A673 (cell line): ENCODE results near the gene LTC4S. TPM values are rescaled to one million over a fixed set of nuclear protein-coding genes. Genes with fewer than 3 reads are reported as not detected.

Source experiments
- BruUV-seq: library from RNA; stranded (reverse); fragments of 400-500 nt; replicated peaks from 2 replicates; lab custom pipeline; 2021; lab: Mats Ljungman, UMichigan
- CTCF ChIA-PET: fragments of 300-600 bp; sonication (Branson Sonifier 250); formaldehyde crosslinking; loops from one replicate; lab custom pipeline; 2022; ENCODE audit warnings: antibody characterized with exemption; lab: Charles Lee
- POLR2A ChIA-PET: fragments of 300-600 bp; sonication (Branson Sonifier 250); formaldehyde crosslinking; loops from one replicate; lab custom pipeline; 2022; ENCODE audit warnings: antibody characterized with exemption; ENCODE audit not compliant: low non-redundant PET; lab: Charles Lee
- DNase-seq: peaks from one replicate; pipeline ENCODE4 v3.0.0-alpha.2; 2015; ENCODE audit warnings: low spot score
- H3K27ac ChIP-seq: fragments of 200-600 bp; sonication (generic); 2 replicates; pipeline ENCODE4 v1.5.1; 2016; ENCODE audit warnings: mixed run types, low read depth, mild to moderate bottlenecking, mixed read lengths, antibody characterized with exemption, low read length; ENCODE audit not compliant: poor library complexity, severe bottlenecking
- H3K27me3 ChIP-seq: fragments of 200-600 bp; sonication (generic); replicated peaks from 2 replicates; pipeline ENCODE4 v1.6.1; 2017; ENCODE audit warnings: mixed run types, low read depth, mild to moderate bottlenecking, mixed read lengths, antibody characterized with exemption, low read length; ENCODE audit not compliant: insufficient read depth, poor library complexity
- H3K36me3 ChIP-seq: fragments of 200-600 bp; sonication (generic); 2 replicates; pipeline ENCODE4 v1.6.1; 2016; ENCODE audit warnings: mixed run types, mild to moderate bottlenecking, mixed read lengths, antibody characterized with exemption, low read length; ENCODE audit not compliant: insufficient read depth, poor library complexity, severe bottlenecking
- H3K4me1 ChIP-seq: fragments of 200-600 bp; sonication (generic); 2 replicates; pipeline ENCODE4 v1.6.1; 2017; ENCODE audit warnings: mixed run types, mild to moderate bottlenecking, mixed read lengths, antibody characterized with exemption, low read length; ENCODE audit not compliant: insufficient read depth, poor library complexity, severe bottlenecking
- H3K4me3 ChIP-seq: fragments of 200-600 bp; sonication (generic); 2 replicates; pipeline ENCODE4 v1.5.1; 2016; ENCODE audit warnings: low read depth, mixed run types, mild to moderate bottlenecking, mixed read lengths, low read length; ENCODE audit not compliant: poor library complexity, severe bottlenecking
- H3K9me3 ChIP-seq: fragments of 200-600 bp; sonication (generic); 2 replicates; pipeline ENCODE4 v1.6.1; 2016; ENCODE audit warnings: mixed run types, low read depth, mild to moderate bottlenecking, mixed read lengths, antibody characterized with exemption, low read length; ENCODE audit not compliant: poor library complexity, severe bottlenecking
- EZH2 ChIP-seq: fragments of 200-600 bp; sonication (generic); IDR thresholded peaks from 2 replicates; pipeline ENCODE4 v1.6.1; 2017; ENCODE audit warnings: borderline replicate concordance, low read depth, mild to moderate bottlenecking, mixed read lengths, antibody characterized with exemption, low read length; ENCODE audit not compliant: poor library complexity, severe bottlenecking
- intact Hi-C: fragments of 100-400 bp; cut with micrococcal nuclease; formaldehyde crosslinking; loops from one replicate; pipeline ENCODE4 v1.10.0; 2022; ENCODE audit not compliant: unreplicated experiment
- total RNA-seq: library from RNA; stranded (reverse); gene quantifications from 2 replicates; pipeline ENCODE4 v1.2.3, GENCODE V29; 2021
- TF ChIP-seq, protein P1 (sequence below): fragments of 300-800, 200-600 bp; sonication (generic); conservative IDR thresholded peaks from 2 replicates; pipeline ENCODE4 v1.5.1; 2017; ENCODE audit warnings: low read depth, mild to moderate bottlenecking, antibody characterized with exemption, low read length, moderate library complexity, mixed read lengths

LTC4S gene
- total RNA-seq, 1 experiment from 2014 or later, result 0.58 TPM

DNA sequence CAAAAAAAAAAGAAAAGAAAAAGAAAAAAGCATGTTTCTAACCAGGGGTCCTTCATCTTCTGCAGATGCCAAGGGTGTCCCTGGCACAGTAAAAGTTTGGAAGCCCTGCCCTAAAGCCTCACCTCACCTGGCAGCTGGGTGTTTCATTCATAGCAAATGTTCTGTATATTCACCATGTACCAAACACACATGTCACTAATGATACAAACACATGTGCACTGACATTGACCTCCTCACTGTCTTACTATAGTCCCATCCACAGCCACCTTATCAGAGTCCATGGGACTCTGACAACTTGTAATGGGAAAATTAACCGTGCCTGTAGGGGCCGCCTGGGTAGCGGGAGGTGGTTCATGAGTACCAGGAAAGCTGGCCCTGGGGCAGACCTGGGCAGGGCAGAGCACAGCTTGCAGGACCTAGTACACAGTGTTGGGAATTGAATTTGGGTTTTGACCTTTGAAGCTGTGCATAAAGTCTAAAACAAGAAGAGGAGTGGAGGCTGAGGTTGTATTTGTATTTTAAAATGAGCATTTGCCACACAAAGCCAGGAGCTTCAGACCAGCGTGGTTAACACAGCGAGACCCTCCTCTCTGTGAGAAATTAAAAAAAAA, 19.3 kb downstream of the LTC4S start:
- POLR2A ChIA-PET, result no interaction called here
- no peak for DNase-seq
- no peaks in the 10 kb centered on the region for H3K9me3 ChIP-seq
- no peak overlapping the region for H3K4me3 ChIP-seq
- no peak for TF ChIP-seq EZH2
- TF ChIP-seq, protein P1, sequence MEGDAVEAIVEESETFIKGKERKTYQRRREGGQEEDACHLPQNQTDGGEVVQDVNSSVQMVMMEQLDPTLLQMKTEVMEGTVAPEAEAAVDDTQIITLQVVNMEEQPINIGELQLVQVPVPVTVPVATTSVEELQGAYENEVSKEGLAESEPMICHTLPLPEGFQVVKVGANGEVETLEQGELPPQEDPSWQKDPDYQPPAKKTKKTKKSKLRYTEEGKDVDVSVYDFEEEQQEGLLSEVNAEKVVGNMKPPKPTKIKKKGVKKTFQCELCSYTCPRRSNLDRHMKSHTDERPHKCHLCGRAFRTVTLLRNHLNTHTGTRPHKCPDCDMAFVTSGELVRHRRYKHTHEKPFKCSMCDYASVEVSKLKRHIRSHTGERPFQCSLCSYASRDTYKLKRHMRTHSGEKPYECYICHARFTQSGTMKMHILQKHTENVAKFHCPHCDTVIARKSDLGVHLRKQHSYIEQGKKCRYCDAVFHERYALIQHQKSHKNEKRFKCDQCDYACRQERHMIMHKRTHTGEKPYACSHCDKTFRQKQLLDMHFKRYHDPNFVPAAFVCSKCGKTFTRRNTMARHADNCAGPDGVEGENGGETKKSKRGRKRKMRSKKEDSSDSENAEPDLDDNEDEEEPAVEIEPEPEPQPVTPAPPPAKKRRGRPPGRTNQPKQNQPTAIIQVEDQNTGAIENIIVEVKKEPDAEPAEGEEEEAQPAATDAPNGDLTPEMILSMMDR, result no peak
- no TSS peak for BruUV-seq
- peaks cover 7% of the 10 kb centered on the region for H3K36me3 ChIP-seq
- intact Hi-C loops, result no loop called here
- H3K27ac ChIP-seq, result no peak overlapping the region
- no peaks in the 10 kb centered on the region for H3K4me1 ChIP-seq
- H3K27me3 ChIP-seq, result no peaks in the 10 kb centered on the region
- CTCF ChIA-PET, result no interaction called here

DNA sequence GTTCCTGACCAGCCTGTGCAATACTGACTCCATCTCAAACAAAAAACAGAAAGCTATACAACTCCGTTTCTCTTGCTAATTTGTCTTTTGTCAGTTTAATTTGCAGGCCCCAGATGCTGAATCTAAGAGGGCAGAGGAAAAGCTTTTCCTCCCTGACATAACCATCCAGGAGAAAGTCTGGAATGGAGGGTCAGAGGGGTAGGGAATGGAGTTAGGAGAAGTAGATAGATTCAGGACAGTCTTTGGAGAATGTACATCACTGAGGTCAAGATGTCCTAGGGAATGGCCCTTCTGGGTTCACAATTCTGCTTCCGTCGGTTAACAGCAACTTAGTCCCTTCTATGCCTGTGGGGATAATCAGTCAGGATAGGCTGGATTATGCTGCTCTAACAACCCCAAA, 20.3 kb downstream of the LTC4S start:
- TF ChIP-seq, protein P1, result no peak
- no peak for TF ChIP-seq EZH2
- Histone ChIP-seq H3K27ac (no peak overlapping the region), H3K4me1 (no peaks in the 10 kb centered on the region), H3K36me3 (peaks cover 7% of the 10 kb centered on the region), H3K9me3 (no peaks in the 10 kb centered on the region), H3K4me3 (no peak overlapping the region), H3K27me3 (no peaks in the 10 kb centered on the region)
- ChIA-PET POLR2A (no interaction called here), CTCF (no interaction called here)
- intact Hi-C loops, result no loop called here
- no peak for DNase-seq
- no TSS peak for BruUV-seq

DNA sequence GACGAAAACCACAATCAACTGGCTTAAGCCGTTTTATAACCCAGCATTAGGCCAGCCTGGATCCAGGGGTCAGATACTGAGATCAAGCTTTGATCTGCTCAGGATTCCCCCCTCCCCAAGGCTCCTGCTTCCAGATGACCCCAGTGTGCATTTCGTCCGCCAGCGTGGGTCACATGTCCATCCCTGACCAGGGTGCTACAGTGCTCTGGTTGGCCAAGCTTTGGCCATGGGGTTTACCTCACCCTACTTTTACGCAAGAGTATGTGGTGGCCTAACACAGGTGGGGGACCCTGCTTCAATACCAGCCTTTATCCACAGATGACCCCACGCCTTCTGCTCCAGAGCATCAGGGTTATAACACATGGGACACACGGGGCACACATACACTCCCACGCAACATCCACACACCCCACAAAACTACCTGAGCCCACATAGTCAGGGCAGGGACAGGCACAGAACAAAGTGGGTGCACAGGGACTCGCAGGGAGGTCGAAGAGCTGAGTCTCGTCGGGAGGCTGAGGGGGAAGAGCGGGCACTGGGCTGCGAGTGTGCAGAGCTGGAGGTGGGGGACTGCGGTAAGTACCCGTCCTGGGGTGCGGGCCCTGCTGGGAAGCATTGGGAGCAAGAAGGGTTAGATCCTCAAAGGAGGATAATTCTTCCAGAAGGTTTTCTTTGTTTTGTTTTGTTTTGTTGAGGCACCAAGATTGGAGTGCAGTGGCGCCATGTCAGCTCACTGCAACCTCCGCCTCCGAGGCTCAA, 21.9 kb downstream of the LTC4S start:
- no peaks in the 10 kb centered on the region for H3K9me3 ChIP-seq
- CTCF ChIA-PET, result no interaction called here
- peaks cover 10% of the 10 kb centered on the region for H3K4me1 ChIP-seq
- no peak overlapping the region for H3K4me3 ChIP-seq
- no peak for TF ChIP-seq EZH2
- TF ChIP-seq, protein P1, result no peak
- intact Hi-C loops, result no loop called here
- no peak for DNase-seq
- no peaks in the 10 kb centered on the region for H3K27me3 ChIP-seq
- no TSS peak for BruUV-seq
- H3K36me3 ChIP-seq, result peaks cover 7% of the 10 kb centered on the region
- POLR2A ChIA-PET, result no interaction called here
- H3K27ac ChIP-seq, result no peak overlapping the region
